Motor neuron (in vitro differentiated cells): ENCODE data around the gene PRKN. TPM values are rescaled to one million over a fixed set of nuclear protein-coding genes. Genes with fewer than 3 reads are reported as not detected.
A peak's percentile ranks its signal among the peaks of the same experiment; 100 is the strongest.

ENCODE experiments used
- ATAC-seq, 8 experiments: fragments of 200-7000 bp; cut with Tn5 transposase; replicated peaks in 6 of 8; 2 replicates each; pipeline ENCODE4 v1.8.0; 2021; ENCODE audit warnings: mild to moderate bottlenecking in 8 of 8, moderate library complexity in 8 of 8
- H3K27ac ChIP-seq, 2 donors: fragments of 250-450 bp; sonication (Bioruptor Pico); 2 replicates each; pipeline ENCODE4 v1.9.0; 2021; ENCODE audit warnings: antibody characterized with exemption in 2 of 2, mild to moderate bottlenecking in 2 of 2, moderate library complexity in 1 of 2
- H3K4me1 ChIP-seq, 2 donors: fragments of 250-450 bp; sonication (Bioruptor Pico); replicated peaks in 1 of 2; 2 replicates each; pipeline ENCODE4 v1.6.1; 2021; ENCODE audit warnings: antibody characterized with exemption in 2 of 2, mild to moderate bottlenecking in 2 of 2, moderate library complexity in 1 of 2
- H3K4me3 ChIP-seq, 5 donors: fragments of 250-450 bp; sonication (Bioruptor Pico); 2 replicates each; pipeline ENCODE4 v1.9.0; 2021; ENCODE audit warnings: antibody characterized with exemption in 5 of 5, mild to moderate bottlenecking in 5 of 5, moderate library complexity in 4 of 5
- WGBS, 10 experiments: fragments of 450-650 bp; shearing (Covaris generic); methylation state at CpG; one replicate each; pipeline ENCODE4 v1.0.0; 2022; 5-methylcytosine and 5-hydroxymethylcytosine counted together
- in situ Hi-C, 9 experiments: fragments of 400-800 bp; cut with MboI; loops; one replicate each; pipeline ENCODE4 v1.15.0; 2021; ENCODE audit warnings: low sequenced_read_pairs in 9 of 9, low pct_unique_long_range_greater_than_20kb in 2 of 9; ENCODE audit not compliant: unreplicated experiment in 9 of 9
- total RNA-seq, 8 experiments: library from RNA; unstranded; fragments of 300-600 nt; gene quantifications; 2 replicates each; pipeline versions ENCODE4 v1.2.3 to v1.2.4, GENCODE V29; 2022

The PRKN gene
- total RNA-seq, 8 experiments from 2014 or later = 0.71 to 8.1 (median 2.9) TPM

DNA sequence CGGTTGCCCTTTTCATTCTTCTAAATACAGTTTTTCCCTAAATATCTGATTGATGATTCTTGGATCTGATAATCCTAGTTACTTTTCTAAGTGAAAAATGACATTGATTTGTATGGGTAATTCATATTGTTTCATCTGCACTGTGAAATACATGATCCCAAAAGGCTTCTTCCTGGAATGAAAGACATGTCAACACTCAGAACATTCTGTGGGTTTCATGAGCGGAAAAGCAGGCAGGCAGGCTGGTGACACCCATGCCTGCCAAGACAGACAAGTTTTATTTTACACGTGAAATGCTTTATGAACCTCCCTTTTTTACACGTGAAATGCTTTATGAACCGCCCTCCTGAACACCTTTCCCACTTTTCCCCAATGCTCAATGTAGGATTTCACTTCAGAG lies 105.0 kb downstream of the PRKN start:
- H3K27ac ChIP-seq = no peak overlapping the region
- H3K4me1 ChIP-seq = peaks cover 5 to 17% of the 10 kb centered on the region in 2 donors
- WGBS, 10 experiments = 27 to 100% (median 71%) methylated on average over 2 to 5 of the region's 5 CpGs
- no peak for ATAC-seq
- H3K4me3 ChIP-seq = no peak overlapping the region
- in situ Hi-C loops = no loop called here

DNA sequence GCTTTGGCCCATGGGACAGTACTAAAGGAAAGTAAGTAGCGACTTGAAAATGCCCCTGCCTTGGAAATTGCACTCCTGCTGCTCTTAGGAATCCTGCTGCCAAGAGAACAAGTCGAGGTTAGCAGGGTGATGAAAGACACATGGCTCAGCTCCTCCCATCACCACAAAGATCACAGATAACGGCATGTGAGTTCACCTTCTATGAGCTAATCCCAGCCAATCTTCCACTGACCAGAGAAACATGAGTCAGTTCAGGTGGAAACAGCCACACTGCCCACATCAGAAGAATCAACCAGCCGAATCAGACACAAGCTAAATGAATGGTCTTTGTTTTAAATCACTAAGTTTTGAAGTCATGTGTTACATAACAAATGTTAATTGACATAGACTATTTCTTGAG lies 106.3 kb downstream of the PRKN start:
- 0 to 80% (median 46%) methylated on average over 1 to 4 of the region's 4 CpGs; no CpG with 5 or more reads in 1 of the 10 experiments for WGBS, 10 experiments
- Histone ChIP-seq H3K4me1 (peaks cover 5 to 17% of the 10 kb centered on the region in 2 donors), H3K4me3 (no peak overlapping the region), H3K27ac (no peak overlapping the region)
- in situ Hi-C loops = no loop called here
- ATAC-seq = peak in 5 of 8 experiments; percentile 62 to 95 (median 83)

DNA sequence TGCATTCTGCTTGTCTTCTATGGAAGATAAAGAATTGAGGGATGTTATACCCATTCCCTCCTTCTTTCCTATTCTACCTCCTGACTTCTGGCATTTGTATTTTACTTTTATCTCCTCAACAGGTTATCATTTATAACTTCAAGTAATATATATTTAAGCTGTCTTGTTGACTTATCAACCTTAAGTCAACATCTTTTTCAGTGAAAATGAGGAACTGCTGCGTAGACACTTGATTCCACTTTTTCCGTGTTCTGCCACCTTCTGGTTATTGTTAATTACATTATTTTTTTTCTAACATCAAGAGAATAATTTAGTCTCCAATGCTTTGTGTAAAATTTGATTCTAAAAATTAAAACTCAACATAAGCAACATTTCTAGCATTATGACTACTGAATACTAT lies 107.5 kb downstream of the PRKN start:
- H3K4me1 ChIP-seq = peaks cover 5 to 22% of the 10 kb centered on the region in 2 donors
- ATAC-seq = no peak
- H3K4me3 ChIP-seq = no peak overlapping the region
- in situ Hi-C loops = no loop called here
- WGBS, 10 experiments = 21 to 100% (median 94%) methylated on average over 2 of the region's 2 CpGs; no CpG with 5 or more reads in 1 of the 10 experiments
- no peak overlapping the region for H3K27ac ChIP-seq

DNA sequence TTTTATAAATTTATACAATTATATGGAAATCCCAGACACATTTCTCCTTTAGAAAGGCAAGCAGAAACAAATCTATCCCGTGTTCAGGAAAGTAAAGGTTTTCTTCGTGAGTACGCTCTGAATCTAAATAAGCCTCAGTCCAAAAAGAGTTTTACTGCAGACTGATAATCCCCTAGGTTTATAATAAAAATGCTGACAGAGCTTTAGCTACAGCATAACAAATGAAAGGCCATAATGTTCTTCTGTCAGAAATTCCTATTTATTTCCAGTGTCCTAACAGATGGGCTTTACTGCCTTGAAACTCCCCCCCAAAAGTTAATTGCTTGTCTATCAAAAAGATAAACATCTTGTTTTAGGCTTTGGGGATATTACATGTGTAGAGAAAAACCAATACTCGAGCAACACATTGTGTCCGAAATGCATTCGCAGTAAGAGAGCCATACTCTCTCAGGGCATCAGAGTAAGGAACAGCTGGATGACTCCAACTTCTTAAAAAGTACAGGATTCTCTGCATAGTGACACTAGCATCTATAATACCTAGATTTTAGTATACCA lies 109.0 kb downstream of the PRKN start:
- no peak overlapping the region for H3K27ac ChIP-seq
- 67 to 98% (median 80%) methylated on average over 1 to 6 of the region's 6 CpGs; no CpG with 5 or more reads in 1 of the 10 experiments for WGBS, 10 experiments
- in situ Hi-C loops = no loop called here
- no peak overlapping the region for H3K4me3 ChIP-seq
- ATAC-seq = no peak
- H3K4me1 ChIP-seq = peaks cover 5 to 21% of the 10 kb centered on the region in 2 donors

DNA sequence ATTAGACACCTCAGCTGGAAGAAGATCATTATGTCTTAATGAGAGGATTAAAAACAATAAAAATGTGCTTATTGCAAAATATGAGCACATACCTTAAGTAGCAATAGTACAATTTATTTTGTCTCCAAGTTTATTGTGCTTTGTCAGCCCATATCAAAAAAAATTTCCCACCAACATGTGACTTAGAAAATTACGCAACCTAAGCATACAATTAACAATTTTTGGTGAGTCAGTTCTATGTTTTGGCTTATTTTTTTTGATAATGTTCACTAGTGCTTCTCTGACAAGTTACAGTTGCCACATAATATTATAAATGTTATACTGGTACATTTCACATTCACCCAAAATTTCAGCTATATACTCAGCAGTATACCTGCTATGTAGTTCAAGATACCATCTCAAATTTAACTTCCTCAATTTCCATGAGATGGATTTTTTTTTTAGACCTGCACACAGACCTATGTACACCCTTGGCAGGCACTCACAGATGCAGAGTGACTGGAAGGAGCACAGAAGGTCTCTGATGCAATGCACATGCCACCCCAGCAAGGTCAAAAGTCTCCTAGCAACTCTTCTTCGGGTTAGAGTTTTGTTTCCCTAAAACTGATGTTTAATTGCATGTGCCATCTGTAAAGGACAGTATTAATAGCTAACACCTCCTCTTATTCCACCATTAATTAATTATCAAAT lies 112.4 kb downstream of the PRKN start:
- ATAC-seq = peak in 6 of 8 experiments; percentile 29 to 66 (median 42)
- H3K4me1 ChIP-seq = peaks cover 0 to 15% of the 10 kb centered on the region in 2 donors
- H3K27ac ChIP-seq = no peak overlapping the region
- H3K4me3 ChIP-seq = no peak overlapping the region
- in situ Hi-C loops = no loop called here
- WGBS, 10 experiments = 6 to 100% (median 59%) methylated on average over 1 to 2 of the region's 2 CpGs

DNA sequence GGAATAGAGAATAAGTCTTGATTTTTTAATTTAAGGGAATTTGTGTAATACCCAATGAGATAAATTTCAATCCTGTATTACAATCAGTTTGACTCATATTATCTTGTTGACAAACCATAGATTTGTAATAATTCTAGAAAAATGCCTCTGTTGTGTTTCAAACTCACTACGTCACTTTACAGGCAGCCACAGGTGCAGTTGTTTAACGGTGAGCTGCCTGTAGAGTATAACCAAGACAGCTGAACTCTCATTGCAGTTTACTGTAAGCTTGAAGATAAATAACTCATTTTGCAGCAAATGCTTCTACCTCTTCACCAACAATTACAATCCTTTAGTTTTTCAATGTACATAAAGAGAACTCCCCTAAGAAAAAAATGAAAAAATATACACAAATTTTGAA lies 114.3 kb downstream of the PRKN start:
- H3K4me1 ChIP-seq = peaks cover 0 to 12% of the 10 kb centered on the region in 2 donors
- 73 to 94% (median 83%) methylated on average over 1 to 2 of the region's 2 CpGs; no CpG with 5 or more reads in 1 of the 10 experiments for WGBS, 10 experiments
- no peak for ATAC-seq
- in situ Hi-C loops = no loop called here
- no peak overlapping the region for H3K4me3 ChIP-seq
- H3K27ac ChIP-seq = no peak overlapping the region

DNA sequence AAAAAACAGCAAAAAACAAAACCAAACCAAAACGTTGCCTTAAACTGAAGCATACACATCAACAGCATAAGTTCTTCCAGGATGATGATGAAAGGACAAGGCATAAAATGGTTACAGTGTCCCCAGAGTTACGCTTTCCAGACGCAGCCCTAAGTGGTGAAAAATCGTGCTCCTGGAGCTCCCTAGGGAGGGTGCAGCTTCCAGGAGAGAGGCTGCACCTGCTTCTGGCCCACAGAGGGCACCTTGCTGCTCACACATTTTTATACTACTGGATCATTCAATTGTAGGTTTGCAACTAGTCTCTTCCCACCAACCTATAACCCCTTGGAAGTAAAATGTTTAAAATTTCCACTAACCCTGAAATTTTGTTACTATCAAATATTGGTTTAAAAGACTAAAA lies 115.0 kb downstream of the PRKN start:
- Histone ChIP-seq H3K4me3 (no peak overlapping the region), H3K4me1 (peaks cover 0 to 11% of the 10 kb centered on the region in 2 donors), H3K27ac (no peak overlapping the region)
- in situ Hi-C loops = no loop called here
- 0 to 91% (median 33%) methylated on average over 1 to 4 of the region's 4 CpGs; no CpG with 5 or more reads in 1 of the 10 experiments for WGBS, 10 experiments
- no peak for ATAC-seq

DNA sequence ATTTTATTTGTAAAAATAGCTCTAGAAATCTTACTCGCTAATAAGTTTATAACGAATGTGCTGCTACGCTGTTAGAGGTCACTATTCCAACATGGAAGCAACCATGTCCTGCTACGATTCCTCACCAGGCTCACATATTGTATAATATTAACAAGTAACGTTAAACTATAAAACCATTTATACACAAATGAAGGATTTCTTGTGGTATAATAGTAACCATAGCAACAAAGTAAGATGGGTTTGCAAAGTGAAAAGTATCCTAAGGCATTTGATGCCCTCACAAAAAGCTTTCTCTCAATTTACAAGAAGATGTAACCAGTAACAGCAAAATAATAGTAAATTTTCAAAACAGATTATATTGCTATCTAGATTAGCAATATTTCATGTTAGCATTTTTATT lies 117.2 kb downstream of the PRKN start:
- in situ Hi-C loops = no loop called here
- no peak for ATAC-seq
- 61 to 100% (median 88%) methylated on average over 2 to 5 of the region's 5 CpGs for WGBS, 10 experiments

DNA sequence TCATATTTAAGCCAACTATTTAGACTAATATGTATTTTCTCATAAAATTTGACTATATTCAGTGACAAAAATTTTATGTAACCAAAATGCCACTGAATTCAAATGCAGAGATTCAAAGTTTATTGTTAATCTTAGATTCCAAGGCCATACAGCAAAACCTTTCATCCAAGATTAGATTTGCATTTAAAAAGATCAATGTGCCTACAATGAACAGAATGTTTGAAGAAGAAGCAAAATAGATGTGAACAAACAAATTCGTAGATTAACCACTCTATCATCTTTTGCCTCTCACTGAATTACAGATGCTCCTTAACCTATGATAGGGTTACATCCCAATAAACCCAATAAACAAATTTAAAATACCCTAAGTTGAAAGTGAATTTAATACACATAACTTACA lies 121.7 kb downstream of the PRKN start:
- in situ Hi-C loops = no loop called here
- no peak overlapping the region for H3K27ac ChIP-seq
- ATAC-seq = no peak
- H3K4me3 ChIP-seq = no peak overlapping the region
- 0 to 100% (median 73%) methylated on average over 1 of the region's 1 CpG; no CpG with 5 or more reads in 1 of the 10 experiments for WGBS, 10 experiments
- H3K4me1 ChIP-seq = peaks cover 17% of the 10 kb centered on the region in 2 donors

More for the DNA sequence above, 117.2 kb downstream of the PRKN start:
- Histone ChIP-seq H3K4me3 (no peak overlapping the region), H3K27ac (no peak overlapping the region), H3K4me1 (peaks cover 0 to 5% of the 10 kb centered on the region in 2 donors)

DNA sequence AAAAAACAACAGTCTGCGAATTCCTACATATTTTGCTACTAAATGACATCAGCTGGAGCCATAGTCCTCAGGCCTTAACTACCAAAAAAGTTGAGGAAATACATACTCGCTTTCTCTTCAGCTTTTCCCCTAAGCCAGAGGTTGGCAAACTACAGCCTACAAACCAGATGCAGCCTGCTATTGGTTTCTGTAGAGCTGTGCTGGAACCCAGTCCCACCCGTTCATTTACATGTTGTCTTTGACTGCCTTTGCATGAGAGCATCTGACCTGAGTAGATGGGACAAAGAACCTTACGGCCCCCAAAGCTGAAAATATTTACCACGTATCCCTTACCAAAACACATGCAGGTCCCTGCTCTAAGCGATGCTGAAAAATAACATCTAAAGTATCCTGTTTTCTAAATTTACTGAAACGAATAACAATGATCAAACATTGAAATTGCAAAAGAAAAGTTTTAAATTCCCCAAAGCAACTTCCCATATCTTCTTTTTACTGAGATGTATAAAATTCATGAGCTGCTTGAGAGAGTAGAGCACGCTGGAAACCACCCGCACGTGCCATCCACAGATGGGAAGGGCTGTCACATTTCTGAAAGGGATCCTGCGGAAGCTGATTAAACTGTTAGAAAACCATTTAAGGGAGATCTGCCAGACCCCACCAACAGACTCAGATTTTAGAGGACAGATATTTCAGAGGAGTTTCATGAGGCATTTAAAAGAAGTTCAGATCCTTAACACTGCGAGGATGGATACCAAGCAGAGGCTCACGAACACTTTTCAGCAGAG lies 124.1 kb downstream of the PRKN start:
- WGBS, 10 experiments = 51 to 92% (median 75%) methylated on average over 5 to 11 of the region's 13 CpGs
- in situ Hi-C loops = no loop called here
- Histone ChIP-seq H3K4me1 (peaks cover 17% of the 10 kb centered on the region in 2 donors), H3K27ac (no peak overlapping the region), H3K4me3 (no peak overlapping the region)
- ATAC-seq = peak in 1 of 8 experiments; percentile 30

DNA sequence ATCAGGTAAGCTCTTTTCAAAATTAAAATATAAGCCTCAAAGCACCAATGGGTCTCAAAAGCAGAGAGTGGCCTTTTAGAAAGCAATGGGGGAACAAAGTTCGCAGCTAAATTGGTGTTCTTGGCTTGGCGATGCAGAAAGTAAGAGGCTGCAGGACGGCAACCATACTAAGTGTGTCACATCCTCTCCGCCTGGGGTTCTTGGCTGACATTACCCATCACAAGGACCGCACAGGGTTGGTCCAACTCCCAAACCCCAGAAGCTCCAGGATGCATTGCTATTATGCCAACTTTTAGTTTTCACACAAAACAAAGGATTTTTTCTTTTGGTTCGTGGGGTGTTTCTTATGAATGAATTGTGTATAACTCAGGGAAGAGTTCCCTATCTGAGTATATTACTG lies 124.8 kb downstream of the PRKN start:
- peaks cover 17% of the 10 kb centered on the region in 2 donors for H3K4me1 ChIP-seq
- H3K27ac ChIP-seq = no peak overlapping the region
- 48 to 100% (median 92%) methylated on average over 1 to 6 of the region's 6 CpGs; no CpG with 5 or more reads in 2 of the 10 experiments for WGBS, 10 experiments
- ATAC-seq = no peak
- in situ Hi-C loops = no loop called here
- no peak overlapping the region for H3K4me3 ChIP-seq

DNA sequence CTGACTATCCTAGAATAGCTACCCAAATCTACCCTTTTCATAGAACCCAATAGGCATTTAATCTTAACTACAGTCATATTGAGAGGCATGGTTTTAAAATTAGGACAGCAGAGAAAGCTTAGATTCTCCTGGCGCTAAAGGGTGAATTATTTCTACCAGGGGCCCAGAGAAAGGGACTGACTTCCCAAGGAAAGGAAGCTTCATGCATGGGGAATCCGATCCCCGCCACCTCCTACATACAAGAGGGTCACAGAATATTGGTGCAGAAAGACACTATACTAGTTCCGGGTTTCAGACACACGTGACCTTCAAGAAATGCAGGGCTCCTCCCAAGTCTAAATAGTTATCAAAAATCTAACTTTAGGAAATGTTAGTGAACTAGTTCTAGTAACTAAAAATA lies 130.9 kb downstream of the PRKN start:
- in situ Hi-C loops = no loop called here
- H3K27ac ChIP-seq = no peak overlapping the region
- H3K4me1 ChIP-seq = peaks cover 0 to 6% of the 10 kb centered on the region in 2 donors
- 66 to 100% (median 88%) methylated on average over 1 to 5 of the region's 5 CpGs for WGBS, 10 experiments
- ATAC-seq = no peak
- H3K4me3 ChIP-seq = no peak overlapping the region

DNA sequence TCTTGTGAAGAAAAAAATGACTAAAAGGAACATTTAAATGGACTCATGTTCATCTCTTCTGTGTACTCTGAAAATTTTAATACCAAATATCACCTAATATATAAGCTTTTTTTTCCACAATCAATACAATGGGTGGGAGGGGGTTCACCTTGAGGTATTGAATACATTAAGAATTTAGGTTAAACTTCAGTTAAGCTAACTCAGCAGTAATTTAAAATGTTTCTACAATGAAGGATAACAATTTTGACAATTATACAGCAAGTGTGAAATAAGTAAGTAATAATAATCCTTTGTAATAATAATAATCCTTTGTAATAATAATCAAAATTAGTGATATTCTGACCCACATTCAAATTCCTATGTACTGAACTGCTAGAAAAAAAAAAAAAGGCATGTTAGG lies 136.0 kb downstream of the PRKN start:
- in situ Hi-C loops = no loop called here
- ATAC-seq = no peak
- Histone ChIP-seq H3K27ac (no peak overlapping the region), H3K4me1 (peaks cover 0 to 3% of the 10 kb centered on the region in 2 donors), H3K4me3 (no peak overlapping the region)
